CD4-positive, alpha-beta T cell treated with Interleukin-17A for 4 hours (primary cell): ENCODE measurements around the gene PFKM.
A peak's percentile ranks its signal among the peaks of the same experiment; 100 is the strongest.
"Not testable (repeated sequence)": the region's sequence is repeated elsewhere in the genome, so short reads cannot be mapped to it uniquely, and the experiment has no call there.

ENCODE experiments used
- DNase-seq: peaks from one replicate; pipeline ENCODE4 v3.0.0-alpha.2; 2020; ENCODE audit warnings: mixed read lengths

The PFKM gene

DNA sequence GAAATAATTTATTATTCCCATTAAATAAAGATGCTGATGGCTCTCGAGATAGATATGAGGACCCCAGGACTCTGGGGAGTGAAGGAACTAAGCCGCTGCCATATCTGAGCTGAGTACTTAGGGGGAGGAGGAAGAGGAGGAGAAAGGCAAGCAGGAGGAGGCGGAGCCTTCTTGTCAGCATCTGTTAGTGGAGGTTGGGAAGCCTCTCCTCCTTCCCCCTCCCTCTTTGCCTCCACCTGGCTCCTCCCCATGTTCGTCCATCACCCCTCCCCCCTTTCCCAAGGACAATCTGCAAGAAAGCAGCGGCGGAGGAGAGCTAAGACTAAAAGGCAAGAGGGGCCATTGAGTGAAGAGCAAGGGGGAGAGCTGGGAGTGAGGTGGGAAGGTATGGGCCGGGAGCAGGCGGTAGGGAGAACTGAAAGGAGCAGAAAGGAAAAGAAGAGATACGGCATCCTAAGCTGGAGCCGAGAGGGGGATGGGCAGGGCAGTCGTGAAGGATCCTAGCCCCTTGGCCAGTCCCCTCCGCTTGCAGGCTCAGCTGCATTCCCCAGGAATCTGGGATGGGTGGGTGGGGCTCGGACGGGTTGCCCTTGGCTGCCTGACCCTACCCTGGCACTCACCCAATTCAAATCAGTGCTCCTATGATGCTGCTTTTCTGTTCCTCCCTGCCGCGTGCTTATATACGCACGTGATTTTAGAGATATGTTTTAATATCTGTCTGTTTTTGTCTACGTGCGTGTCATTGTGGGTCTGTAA lies at the start of gene PFKM:
Gene PFKM, plus strand, starts transcription at position 287 of the 756 bp plus-strand sequence. CDS start 3,411 bp downstream, outside the sequence.
- DNase-seq: peak; percentile 81

- DNase-seq: no peak
These were observed 49.1 kb upstream of the PFKM start for GRCh38 chr12:48070033-48070432.

- DNase-seq: no peak
These were observed 48.4 kb upstream of the PFKM start for GRCh38 chr12:48070731-48071130.

DNA sequence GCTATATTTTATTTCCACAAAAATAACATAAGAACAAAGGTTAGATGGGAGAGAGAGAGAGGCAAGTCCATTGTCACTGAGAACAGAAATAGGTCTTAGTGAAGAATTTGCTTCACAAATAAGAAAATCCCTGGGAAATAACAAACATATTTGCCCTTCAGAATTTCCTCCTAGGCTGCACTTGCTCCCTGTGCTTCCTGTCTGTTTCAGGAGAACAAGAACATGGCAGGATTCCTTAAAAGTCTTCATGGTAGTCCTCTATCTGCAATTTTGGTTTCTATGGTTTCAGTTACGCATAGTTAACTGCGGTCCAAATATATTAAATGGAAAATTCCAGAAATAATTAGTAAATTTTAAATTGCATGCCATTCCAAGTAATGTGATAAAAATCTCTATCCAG lies 47.4 kb upstream of the PFKM start:
- no peak for DNase-seq

DNA sequence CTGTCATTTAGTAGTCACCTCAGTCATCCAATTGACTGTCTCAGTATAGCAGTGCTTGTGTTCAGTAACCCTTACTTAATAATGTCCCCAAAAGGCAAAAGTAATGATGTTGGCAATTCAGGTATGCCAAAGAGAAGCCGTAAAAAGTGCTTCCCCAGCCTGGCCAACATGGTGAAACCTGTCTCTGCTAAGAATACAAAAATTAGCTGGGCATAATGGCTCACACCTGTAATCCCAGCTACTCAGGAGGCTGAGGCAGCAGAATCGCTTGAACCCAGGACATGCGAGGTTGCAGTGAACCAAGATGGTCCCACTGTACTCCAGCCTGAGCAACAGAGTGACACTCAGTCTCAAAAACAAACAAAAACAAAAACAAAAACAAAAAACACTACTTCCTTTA lies 46.9 kb upstream of the PFKM start:
- DNase-seq: no peak

DNA sequence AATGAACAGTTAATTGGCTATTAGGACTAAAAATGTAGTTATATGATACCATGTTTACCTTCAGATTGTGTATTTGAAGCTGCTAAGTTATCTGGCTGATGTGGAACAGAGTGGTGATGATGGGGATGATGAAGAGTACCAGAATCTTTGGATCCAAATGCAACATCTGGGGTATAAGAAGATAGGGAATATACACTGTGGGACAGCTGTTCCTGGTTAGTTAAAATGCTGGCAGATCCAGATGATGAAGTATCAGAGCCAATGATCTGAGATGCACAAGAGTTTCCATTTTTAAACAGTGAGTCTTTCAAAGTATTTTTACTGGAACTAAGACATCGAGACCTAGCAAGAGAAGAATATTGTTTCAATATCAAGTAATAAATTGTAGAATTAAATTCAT lies 44.9 kb upstream of the PFKM start:
- DNase-seq: no peak

- no peak for DNase-seq
These were observed 43.3 kb upstream of the PFKM start for GRCh38 chr12:48075832-48076231.

DNA sequence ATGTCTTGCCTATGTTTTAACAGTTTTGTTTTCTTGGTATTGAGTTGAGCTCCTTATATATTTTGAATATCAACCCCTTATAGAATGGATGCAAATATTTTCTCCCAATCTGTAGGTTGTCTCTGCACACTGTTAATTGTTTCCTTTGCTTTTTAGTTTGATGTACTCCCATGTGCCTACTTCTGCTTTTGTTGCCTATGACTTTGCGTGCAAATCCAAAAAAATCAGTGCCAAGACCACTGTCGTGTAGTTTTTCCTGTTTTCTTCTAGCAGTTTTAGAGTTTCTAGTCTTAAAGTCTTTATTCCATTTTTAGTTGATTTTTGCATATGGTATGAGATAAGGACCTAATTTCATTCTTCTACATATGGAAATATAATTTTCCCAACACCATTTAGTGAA lies 42.1 kb upstream of the PFKM start:
- DNase-seq: no peak

DNA sequence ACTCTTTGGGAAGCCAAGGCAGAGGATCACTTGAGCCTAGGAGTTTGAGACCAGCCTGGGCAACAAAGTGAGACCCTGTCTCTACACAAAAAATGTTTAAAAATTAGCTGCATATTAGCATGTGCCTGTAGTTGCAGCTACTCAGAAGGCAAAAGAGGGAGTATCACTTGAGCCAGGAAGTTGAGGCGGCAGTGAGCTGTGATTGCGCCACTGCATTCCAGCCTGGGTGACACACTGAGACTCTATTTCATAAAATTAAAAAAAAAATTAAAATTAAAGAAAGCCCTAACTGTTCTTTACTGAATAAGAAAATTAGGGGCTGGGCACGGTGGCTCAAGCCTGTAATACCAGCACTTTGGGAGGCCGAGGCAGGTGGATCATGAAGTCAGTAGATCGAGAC lies 40.3 kb upstream of the PFKM start:
- no peak for DNase-seq

DNA sequence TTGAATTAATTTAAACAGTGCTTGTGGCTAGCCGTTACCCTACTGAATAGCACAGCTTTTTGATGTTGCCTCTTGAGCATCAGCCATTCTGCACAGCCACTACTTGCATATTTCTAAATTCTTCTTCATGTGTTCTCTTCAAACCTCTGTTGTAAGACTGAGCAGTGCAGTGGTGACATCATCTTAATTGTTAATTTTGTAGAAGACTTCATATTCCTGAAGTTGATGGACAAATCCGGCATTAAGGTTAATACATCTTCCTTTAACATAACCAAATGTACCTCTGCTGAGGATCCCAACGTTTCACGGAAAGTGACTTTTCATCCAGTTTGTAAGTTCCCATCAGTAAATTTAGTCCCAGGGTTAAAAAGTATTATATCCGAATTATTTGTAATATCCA lies 38.9 kb upstream of the PFKM start:
- no peak for DNase-seq

DNA sequence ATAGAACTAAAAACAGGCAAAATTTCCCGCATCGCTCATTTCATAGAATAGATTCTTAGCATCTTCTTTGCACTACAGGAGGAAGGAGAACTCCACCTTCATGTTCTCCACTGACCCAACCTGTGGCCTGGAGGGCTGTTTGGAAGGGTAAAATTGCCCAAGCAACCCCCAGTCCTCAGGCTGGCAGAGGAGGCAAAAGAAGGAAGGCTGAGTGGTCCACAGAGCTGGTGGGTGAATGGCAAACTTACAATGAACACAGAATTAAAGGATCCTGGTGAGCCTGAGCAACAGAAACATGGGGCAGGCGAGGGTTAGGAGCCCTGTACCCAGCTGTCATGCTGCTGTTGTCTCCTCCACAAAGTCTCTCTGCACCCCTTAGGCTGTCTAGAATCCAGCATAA lies 38.3 kb upstream of the PFKM start:
- no peak for DNase-seq

DNA sequence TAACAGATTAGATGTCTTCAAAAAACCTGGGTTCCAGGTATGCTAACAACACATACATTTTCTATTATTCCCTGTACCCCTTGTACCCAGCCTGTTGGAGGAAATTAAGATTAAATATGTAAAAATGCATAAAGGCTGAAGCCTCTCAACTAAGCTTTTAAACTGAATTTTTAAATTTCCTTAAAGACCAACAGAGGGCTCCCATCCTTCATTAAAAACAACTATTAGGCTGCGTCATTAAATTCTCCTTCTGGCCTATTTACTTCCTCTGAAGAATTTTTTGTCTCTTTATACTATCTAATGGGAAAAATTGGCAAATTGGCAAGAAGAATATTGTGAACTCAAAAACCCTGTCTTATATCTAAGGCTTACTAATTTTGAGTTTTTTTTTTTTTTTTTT lies 35.1 kb upstream of the PFKM start:
- DNase-seq: no peak

- no peak for DNase-seq
These were observed 34.2 kb upstream of the PFKM start for GRCh38 chr12:48084841-48085460.

- DNase-seq: no peak
These were observed 32.8 kb upstream of the PFKM start for GRCh38 chr12:48086327-48086726.

DNA sequence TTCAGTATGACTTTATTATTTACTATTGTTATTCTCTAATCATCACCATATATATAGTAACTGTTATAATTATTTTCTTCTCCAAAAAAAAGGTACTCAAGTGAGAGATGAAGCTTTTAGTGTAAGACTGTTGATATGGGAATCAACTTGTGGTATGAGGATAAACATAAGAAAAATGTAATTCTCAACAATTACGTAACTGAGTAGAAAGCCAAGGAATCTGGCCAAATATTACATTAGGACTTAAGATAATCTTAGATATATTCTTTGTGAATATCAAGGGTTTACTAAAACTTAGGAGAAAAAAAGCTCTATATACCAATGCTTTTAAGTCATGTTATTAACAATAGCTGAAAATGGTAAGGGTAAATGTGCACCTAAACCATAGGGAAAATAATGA lies 26.6 kb upstream of the PFKM start:
- no peak for DNase-seq

- no peak for DNase-seq
These were observed 14.6 kb upstream of the PFKM start for GRCh38 chr12:48104531-48104930.

- DNase-seq: peak; percentile 41
These were observed 13.8 kb upstream of the PFKM start for GRCh38 chr12:48105321-48105866.

GRCh38 chr12:48105867-48106680 lies 13.1 kb upstream of the PFKM start, which contains the start of gene SENP1:
SENP1 (minus strand) TSS chr12:48106079; CDS start chr12:48101472, 4,607 bp downstream.
- peak; percentile 90 for DNase-seq

DNA sequence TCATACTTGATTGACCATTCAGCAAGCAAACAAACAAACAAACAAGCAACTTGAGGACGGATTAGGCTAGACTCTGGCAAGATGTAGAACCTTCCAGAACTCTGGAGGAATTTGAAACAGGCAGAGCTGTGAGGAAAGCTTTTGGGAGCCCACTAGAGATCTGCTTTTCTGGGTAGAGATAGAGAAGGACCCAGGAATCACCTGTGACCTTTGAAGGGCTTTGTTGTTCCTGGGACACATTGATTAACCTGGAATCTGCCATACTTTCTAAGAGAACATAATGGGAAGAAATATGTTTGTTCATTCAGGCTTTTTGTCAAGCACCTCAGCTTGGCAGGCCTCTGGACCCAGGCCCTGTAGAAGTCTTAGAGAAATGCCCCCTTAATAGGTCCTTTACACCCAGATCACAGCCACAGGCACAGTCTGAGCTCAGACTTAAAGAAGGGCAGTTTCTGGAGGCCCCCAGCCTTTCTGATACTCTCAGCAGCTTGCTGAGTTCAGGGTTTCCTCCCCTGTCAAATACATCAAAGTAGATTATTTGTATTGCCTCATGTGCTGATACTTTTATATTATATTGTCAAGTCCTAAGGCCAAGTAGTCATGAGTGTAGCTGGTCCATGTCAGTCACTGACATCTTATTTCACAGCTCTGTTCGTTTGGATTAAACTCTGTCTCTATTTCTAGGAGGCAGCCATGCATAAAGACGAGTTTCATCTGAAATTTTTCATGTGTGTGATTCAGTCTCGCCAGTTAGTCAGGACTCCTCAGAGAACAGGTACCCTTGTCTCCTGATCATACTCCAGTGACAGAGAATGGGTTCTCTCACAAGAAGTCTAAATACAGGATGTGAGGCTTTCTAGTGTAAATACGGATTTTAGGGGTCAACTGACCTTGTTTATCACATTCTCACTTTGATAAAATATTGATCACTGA lies 12.2 kb upstream of the PFKM start:
- no peak for DNase-seq

DNA sequence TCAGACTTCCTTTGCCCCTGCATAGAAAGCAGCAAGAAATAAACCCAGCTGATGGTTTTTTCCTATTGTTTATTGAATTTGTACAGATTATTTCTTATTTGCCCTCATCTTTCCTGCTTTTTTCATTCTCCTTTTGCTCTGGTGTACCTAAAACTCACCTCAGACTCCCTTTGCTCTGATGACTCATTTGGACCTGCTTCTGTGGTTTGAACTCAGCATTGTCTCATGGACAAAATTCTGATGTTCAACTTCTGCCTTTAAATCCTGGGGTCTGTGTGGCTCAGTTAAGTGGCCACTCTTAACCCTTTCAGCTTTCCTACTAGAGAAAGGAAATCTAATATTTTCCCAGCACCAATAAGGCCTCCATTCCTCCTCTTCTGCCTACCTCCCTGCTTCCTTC lies 9.7 kb upstream of the PFKM start:
- no peak for DNase-seq

GRCh38 chr12:48110691-48111311 lies 8.4 kb upstream of the PFKM start:
- no peak for DNase-seq

GRCh38 chr12:48111312-48111693 lies 7.9 kb upstream of the PFKM start:
- DNase-seq: not testable (repeated sequence)
